CD4-positive, alpha-beta T cell treated with Interleukin-15 for 4 hours (primary cell): ENCODE results near the gene DPYD.

ENCODE experiments used
- DNase-seq: peaks from one replicate; pipeline ENCODE4 v3.0.0-alpha.2; 2020; ENCODE audit warnings: low spot score

The DPYD gene

GRCh38 chr1:97691325-97691724 lies 229.5 kb downstream of the DPYD start:
- no peak for DNase-seq

DNA sequence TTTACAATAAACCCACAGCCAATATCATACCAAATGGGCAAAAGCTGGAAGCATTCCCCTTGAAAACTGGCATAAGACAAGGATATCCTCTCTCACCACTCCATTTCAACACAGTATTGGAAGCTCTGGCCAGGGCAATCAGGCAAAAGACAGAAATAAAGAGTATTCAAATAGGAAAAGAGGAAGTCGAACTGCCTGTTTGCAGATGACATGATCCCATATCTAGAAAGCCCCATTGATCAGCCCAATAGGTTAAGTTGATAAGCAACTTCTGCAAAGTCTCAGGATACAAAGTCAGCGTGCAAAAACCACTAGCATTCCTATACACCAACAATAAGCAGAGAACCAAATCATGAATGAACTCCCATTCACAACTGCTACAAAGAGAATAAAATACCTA lies 235.5 kb downstream of the DPYD start:
- DNase-seq = no peak

DNA sequence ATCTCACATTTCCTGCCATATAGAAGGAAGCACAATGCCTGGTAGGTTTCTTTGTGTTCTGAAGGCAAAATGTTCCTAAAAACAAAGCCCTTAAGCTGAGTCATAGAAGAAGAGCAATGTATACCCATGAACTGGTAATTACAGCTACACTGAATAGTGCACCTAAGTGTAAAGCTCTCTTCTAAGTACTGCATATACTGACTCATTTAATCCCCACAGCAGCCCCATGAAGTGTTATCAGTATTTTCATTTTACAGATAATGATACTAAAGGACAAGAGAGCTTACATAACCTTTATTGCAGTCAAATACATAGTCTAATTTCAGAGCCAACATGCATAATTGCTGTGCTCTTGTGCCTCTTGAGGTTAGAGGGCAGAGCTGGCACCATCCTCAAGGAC lies 239.9 kb downstream of the DPYD start:
- no peak for DNase-seq

DNA sequence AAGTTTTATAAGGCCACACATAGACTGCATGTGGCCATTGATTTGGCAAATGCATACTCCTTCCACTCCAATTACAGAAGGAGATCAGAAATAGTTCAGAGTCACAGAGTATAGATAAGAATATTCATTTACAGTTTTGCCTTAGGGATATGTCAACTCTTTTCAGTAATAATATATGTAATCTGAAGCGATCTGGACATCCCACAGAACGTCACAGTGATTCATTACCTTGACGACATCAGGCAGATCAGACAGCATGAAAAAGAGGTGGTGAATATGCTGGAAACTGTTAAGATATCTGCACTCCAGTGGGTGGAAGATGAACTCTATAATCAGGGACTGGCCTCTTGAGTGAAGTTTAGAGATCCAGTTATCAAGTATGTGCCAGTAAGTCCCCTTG lies 240.4 kb downstream of the DPYD start:
- DNase-seq = no peak

- DNase-seq = no peak
Measured at GRCh38 chr1:97677702-97678101, 243.1 kb downstream of the DPYD start.

DNA sequence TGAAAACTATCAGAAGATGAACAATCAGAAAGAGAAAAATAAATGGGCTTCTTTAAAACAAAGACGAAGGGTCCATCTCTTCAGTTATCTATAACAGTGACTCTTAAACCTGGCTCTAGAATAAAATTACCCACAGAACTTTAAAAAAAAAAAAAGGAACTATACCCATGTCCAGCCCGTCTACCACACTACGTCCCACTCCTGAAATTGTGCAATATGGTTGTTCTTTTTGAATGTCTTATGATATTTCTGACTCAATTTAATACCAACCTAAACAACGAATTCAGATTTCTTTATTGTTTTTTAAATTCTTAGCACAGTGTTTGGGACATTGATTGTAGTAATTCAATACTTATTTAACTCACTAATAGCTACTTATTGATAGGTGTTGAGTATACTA lies 246.3 kb downstream of the DPYD start:
- no peak for DNase-seq

GRCh38 chr1:97668945-97669344 lies 251.9 kb downstream of the DPYD start:
- no peak for DNase-seq

DNA sequence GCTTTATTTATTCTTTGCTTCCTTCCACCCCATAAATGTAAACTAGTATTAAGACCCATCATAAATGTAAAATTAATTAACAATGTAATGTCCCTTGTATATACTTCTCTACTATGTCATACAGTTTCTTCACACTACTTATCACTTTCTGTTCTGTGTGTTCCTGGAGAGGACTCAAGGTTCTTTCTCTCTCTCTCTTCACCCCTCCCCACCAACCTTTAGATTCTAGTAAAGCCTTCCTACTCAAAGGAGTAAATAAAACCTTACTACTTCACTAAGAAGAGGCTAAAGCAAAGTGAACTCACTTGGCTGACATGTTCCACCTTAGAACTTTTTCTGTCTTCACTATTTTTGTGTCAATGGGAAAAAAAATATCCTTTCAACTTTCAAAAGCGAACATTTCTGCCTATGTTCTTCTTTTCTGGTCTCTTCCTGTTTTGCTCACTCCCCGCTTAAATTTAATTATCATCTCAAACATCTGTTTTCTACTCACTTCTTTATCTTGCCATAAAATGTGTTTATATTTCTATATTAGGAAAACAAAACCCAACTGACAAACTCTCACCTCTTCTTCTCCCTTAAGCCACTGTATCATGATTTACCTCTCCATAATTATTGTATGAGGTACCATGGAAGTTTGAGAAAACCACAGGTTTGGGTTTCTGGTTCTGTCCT lies 260.3 kb downstream of the DPYD start:
- no peak for DNase-seq

GRCh38 chr1:97654876-97655585 lies 265.8 kb downstream of the DPYD start:
- no peak for DNase-seq

DNA sequence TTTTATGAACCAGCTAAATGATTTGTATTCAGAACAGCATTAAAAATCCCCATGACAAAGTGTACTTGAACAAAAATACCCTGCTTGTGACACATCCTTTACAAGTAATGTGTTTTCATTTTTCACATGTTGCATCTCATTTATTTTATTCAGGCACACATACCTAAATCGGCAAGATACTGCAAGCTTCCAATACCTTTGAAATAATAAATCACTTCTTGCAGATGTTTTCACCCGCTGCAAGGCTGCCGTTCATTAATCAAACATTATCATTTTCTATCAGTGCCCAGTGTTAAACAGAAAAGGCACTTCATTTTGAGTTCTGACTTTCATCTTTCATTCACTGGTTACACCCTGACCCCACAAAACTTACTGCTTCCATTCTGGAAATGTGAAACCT lies 269.6 kb downstream of the DPYD start:
- no peak for DNase-seq

GRCh38 chr1:97649591-97649990 lies 271.2 kb downstream of the DPYD start:
- no peak for DNase-seq

- DNase-seq = no peak
Measured at GRCh38 chr1:97647776-97648175, 273.1 kb downstream of the DPYD start.

DNA sequence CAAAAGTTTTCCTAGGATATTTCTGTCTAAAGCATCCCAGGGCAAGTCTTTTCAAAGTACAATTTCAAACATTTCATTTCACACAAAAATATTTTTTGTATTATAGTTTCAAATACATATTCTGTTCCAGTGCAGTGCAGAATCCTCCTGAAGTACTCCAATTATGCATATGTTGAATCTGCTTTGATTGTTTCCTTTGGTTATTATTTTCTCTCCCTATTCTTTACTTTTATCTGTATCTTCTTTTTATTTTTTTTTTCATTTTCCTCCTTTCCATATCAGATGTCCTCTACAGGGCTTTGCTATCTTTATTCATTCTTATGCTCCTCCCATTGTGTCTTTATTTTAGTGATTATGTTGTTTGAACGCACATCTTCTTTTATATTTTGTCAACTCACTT lies 274.8 kb downstream of the DPYD start:
- no peak for DNase-seq

DNA sequence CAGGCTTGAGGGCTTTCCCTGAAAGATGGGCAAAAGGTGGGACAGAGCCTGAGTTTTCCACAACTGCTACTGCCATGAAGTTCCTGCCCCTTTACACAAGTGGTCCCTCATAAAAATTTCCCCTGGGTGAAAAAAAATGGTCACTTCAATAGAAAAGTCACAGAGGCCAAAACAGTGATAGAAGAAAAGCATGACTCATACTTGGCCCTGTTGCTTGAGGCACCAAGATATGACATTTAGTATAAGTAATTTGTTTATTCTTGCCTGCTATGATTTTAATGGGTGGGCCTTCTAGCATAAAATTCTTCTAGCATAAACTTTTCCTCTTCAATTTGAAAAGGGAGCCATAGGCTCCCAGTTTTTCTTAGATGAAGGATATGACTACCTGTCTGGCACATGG lies 280.2 kb downstream of the DPYD start:
- no peak for DNase-seq

DNA sequence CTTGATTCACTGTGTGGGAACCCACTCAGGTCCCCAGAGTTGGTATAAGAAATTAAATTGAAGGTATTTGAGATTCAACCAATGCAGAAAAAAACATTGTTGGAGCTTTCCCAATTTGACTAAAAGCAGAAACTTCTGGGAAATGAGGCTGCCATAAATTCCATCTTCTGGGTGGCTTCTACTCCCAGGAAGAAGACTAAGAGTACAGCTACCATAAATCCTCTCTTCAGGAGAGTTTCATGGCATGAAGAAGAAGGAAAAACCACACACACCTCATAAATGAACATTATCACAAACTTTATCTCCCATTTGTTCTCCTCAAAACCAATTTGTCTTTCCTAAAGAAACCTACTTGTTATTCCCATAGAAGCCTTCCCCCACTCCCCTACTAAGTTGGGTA lies 283.9 kb downstream of the DPYD start:
- DNase-seq = no peak

GRCh38 chr1:97634758-97635157 lies 286.1 kb downstream of the DPYD start:
- no peak for DNase-seq

DNA sequence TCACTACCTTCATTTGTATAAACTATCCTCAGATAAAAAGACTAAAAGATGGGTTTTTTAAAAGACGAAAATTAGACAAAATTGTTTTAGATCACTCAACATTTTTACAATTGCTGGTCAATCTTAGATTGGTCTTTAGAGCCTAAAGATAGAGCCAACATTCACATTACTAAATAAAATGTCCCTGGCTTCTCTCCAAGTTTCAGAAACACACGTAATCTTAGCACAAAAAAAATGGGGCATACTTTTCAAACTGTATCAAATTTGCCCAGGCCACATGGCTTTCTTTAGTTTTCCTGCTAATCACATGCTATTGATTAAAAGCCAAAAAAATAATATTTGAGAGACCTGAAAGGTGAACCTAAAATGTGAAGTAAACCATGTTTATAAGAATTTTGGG lies 288.1 kb downstream of the DPYD start:
- no peak for DNase-seq

DNA sequence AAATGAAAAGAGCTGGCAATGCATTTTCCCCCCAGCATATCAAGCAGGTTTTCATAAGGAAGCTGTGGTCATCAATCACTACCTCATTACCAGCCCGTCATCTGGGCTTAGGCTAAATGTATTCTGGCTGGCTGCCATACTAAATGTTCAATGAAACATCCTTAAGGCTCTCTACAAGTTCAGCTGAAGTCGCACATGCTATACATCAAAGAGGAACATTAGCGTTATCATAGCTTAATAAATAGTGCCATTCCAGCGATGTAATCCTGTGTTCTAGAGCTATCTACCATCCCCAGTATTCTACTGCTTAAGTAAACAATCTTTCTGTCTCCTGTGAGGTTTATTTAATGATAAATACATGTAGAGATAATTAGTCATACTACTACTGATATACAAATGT lies 288.8 kb downstream of the DPYD start:
- DNase-seq = no peak

- no peak for DNase-seq
Measured at GRCh38 chr1:97630948-97631347, 289.9 kb downstream of the DPYD start.

GRCh38 chr1:97630281-97630680 lies 290.6 kb downstream of the DPYD start:
- DNase-seq = no peak

- no peak for DNase-seq
Measured at GRCh38 chr1:97623220-97623619, 297.6 kb downstream of the DPYD start.

GRCh38 chr1:97621955-97622354 lies 298.9 kb downstream of the DPYD start:
- no peak for DNase-seq

DNA sequence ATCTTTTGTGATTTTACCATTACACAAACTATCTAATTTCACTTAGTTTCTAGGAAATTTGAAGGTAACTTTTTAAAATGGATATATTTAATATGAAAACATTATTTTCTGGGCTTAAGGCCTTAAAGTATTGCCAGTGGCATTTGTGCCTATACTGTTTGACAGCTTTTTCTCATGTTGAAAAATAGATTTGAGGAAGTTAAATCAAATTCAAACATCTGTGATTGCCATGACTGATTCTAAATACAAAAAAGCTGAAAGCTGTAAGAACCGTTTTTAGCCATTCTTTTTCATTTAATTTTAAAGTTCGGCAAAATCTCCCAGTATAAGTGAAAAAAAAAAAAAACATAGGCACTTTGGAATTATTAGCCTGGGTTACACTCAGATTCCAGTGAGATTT lies 301.1 kb downstream of the DPYD start:
- DNase-seq = no peak

DNA sequence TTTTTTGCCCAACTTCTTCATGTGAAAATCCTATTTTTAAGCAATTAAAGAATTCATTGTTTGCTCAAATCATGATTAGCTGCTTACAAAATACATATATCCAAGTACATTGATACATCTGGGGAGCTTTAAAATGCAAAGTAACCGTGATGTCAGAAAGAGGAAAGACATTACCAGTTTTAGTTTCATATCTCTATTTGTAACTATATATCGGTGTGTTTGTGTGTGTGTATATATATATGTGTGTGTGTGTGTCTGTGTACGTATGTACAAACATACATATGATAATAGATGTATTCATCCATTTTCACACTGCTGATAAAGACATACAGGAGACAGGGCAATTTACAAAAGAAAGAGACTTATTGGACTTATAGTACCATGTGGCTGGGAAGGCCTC lies 310.1 kb downstream of the DPYD start:
- DNase-seq = no peak
